ENCODE results near the gene TOB1. TPM values are rescaled to one million over a fixed set of nuclear protein-coding genes. Genes with fewer than 3 reads are reported as not detected.

The TOB1 gene
- total and polyA plus RNA-seq, 8 donors: 30.1 to 346 (median 80.0) TPM

GRCh38 chr17:50855708-50856330, 10.3 kb downstream of the TOB1 start:
- Histone ChIP-seq H3K9me3 (no peaks in the 10 kb centered on the region), H3K27me3 (no peaks in the 10 kb centered on the region), H3K36me3 (peaks cover 0 to 1% (median under 1%) of the 10 kb centered on the region in 4 donors), H3K4me1 (peaks cover 8 to 61% (median 41%) of the 10 kb centered on the region in 4 donors), H3K27ac (peak overlapping the region in 4 of 5 donors; percentile 39 to 78 (median 62)), H3K4me3 (no peak overlapping the region)
- peak in 1 of 2 donors; percentile 28 for DNase-seq
- intact Hi-C loops (cut with DNase I; ENCODE audit: low total_unique reads): no loop called here
- WGBS, 5 donors: 28 to 65% (median 38%) methylated on average over 6 of the region's 6 CpGs
- no peak for TF ChIP-seq POLR2A (IDR thresholded peaks at IDR 0.05)
- TF ChIP-seq CTCF (IDR thresholded peaks at IDR 0.05): no peak
- TF ChIP-seq POLR2AphosphoS5 (IDR thresholded peaks at IDR 0.05): no peak
- TF ChIP-seq EP300 (IDR thresholded peaks at IDR 0.05): no peak

- no peak for TF ChIP-seq EP300 (IDR thresholded peaks at IDR 0.05)
- no peak for TF ChIP-seq POLR2A (IDR thresholded peaks at IDR 0.05)
- no peak for TF ChIP-seq CTCF (IDR thresholded peaks at IDR 0.05)
- TF ChIP-seq POLR2AphosphoS5 (IDR thresholded peaks at IDR 0.05): no peak
- no peaks in the 10 kb centered on the region for H3K27me3 ChIP-seq
- no peak overlapping the region for H3K4me3 ChIP-seq
- no peaks in the 10 kb centered on the region for H3K9me3 ChIP-seq
- peak overlapping the region; percentile 16 to 89 (median 78) for H3K27ac ChIP-seq
- no peaks in the 10 kb centered on the region for H3K36me3 ChIP-seq
- peaks cover 8 to 53% (median 38%) of the 10 kb centered on the region in 4 donors for H3K4me1 ChIP-seq
- no peak for DNase-seq
- intact Hi-C loops (cut with DNase I; ENCODE audit: low total_unique reads): no loop called here
- WGBS, 5 donors: 77 to 87% (median 82%) methylated on average over 6 of the region's 6 CpGs
Measured at GRCh38 chr17:50853781-50854180, 12.4 kb downstream of the TOB1 start.

- 32 to 56% (median 52%) methylated on average over 6 of the region's 6 CpGs for WGBS, 5 donors
- peak overlapping the region; percentile 73 to 89 (median 78) for H3K27ac ChIP-seq
- peaks cover 8 to 53% (median 38%) of the 10 kb centered on the region in 4 donors for H3K4me1 ChIP-seq
- H3K36me3 ChIP-seq: no peaks in the 10 kb centered on the region
- H3K4me3 ChIP-seq: peak overlapping the region in 1 of 4 donors; percentile 6
- no peaks in the 10 kb centered on the region for H3K9me3 ChIP-seq
- intact Hi-C loops (cut with DNase I; ENCODE audit: low total_unique reads): no loop called here
- DNase-seq: peak in 1 of 2 donors; percentile 32
- TF ChIP-seq EP300 (IDR thresholded peaks at IDR 0.05) (no peak), POLR2AphosphoS5 (IDR thresholded peaks at IDR 0.05) (peak in 1 of 3 donors; percentile 21)
- H3K27me3 ChIP-seq: no peaks in the 10 kb centered on the region
Measured at GRCh38 chr17:50853015-50853615, 13.0 kb downstream of the TOB1 start.

DNA sequence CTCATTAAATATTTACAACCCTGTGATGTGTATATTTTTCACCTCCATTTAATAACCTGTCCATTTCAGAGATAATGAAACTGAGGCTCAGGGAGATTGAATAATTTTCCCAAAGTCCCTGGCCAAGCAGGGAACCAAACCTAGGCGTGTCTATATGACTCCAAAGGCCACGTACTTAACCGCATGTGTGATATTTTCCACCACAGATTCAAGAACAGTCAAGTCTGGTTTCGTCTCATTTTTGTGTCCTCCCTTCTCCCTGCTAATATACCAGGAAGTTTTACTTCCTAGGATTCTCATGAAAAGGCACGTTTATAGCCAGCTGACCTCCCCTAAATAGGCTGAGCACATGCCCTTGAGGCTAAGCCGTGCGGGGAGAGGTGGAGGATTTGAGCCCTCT, 15.5 kb downstream of the TOB1 start:
- H3K9me3 ChIP-seq: no peaks in the 10 kb centered on the region

More for the DNA sequence above, 15.5 kb downstream of the TOB1 start:
- Histone ChIP-seq H3K4me1 (peaks cover 0 to 41% (median 31%) of the 10 kb centered on the region in 4 donors), H3K4me3 (no peak overlapping the region), H3K27ac (no peak overlapping the region), H3K27me3 (no peaks in the 10 kb centered on the region), H3K36me3 (no peaks in the 10 kb centered on the region)
- WGBS, 5 donors: 71 to 84% (median 82%) methylated on average over 7 of the region's 7 CpGs
- no peak for DNase-seq
- TF ChIP-seq CTCF (IDR thresholded peaks at IDR 0.05): no peak
- TF ChIP-seq POLR2A (IDR thresholded peaks at IDR 0.05): no peak
- TF ChIP-seq POLR2AphosphoS5 (IDR thresholded peaks at IDR 0.05): no peak
- no peak for TF ChIP-seq EP300 (IDR thresholded peaks at IDR 0.05)
- intact Hi-C loops (cut with DNase I; ENCODE audit: low total_unique reads): no loop called here

All from stomach (tissue), 9 donors.